HepG2 (cell line): ENCODE results near the gene PCDHGA1. TPM values are rescaled to one million over a fixed set of nuclear protein-coding genes. Genes with fewer than 3 reads are reported as not detected.

Experiments used
- BCL3 ChIP-seq: sonication (generic); formaldehyde crosslinking; IDR thresholded peaks from 2 replicates; pipeline ENCODE4 v1.5.1; 2020; ENCODE audit warnings: mild to moderate bottlenecking, missing genetic modification reagents, moderate library complexity
- BCL6 ChIP-seq: IDR thresholded peaks from 2 replicates; pipeline ENCODE4 v1.6.1; 2016; ENCODE audit warnings: missing genetic modification reagents, missing compliant biosample characterization
- HNRNPL ChIP-seq: fragments of 200-400 bp; formaldehyde crosslinking; IDR thresholded peaks from 2 replicates; pipeline ENCODE4 v1.6.1; 2017; ENCODE audit warnings: mild to moderate bottlenecking, low read depth, low read length
- HNRNPLL ChIP-seq: fragments of 200-400 bp; formaldehyde crosslinking; IDR thresholded peaks from 2 replicates; pipeline ENCODE4 v1.6.1; 2017; ENCODE audit warnings: mild to moderate bottlenecking, low read depth, low read length; ENCODE audit not compliant: poor library complexity, severe bottlenecking
- IKZF4 ChIP-seq: sonication (generic); formaldehyde crosslinking; IDR thresholded peaks from 2 replicates; pipeline ENCODE4 v1.5.1; 2020; ENCODE audit warnings: borderline replicate concordance, mild to moderate bottlenecking, low read depth, missing genetic modification reagents; ENCODE audit errors: not compliant biosample characterization
- MAFG ChIP-seq: sonication (generic); formaldehyde crosslinking; IDR thresholded peaks from 2 replicates; pipeline ENCODE4 v1.5.1; 2020; ENCODE audit warnings: mild to moderate bottlenecking, missing genetic modification reagents
- MED13 ChIP-seq: sonication (generic); formaldehyde crosslinking; IDR thresholded peaks from 2 replicates; pipeline ENCODE4 v1.5.0; 2020; ENCODE audit warnings: missing genetic modification reagents
- NFATC3 ChIP-seq: sonication (generic); formaldehyde crosslinking; IDR thresholded peaks from 2 replicates; pipeline ENCODE4 v1.5.1; 2020; ENCODE audit warnings: mild to moderate bottlenecking, missing genetic modification reagents
- RARA ChIP-seq: IDR thresholded peaks from 2 replicates; pipeline ENCODE4 v1.6.1; 2016; ENCODE audit warnings: missing genetic modification reagents, missing compliant biosample characterization
- RCOR2 ChIP-seq: IDR thresholded peaks from 2 replicates; pipeline ENCODE4 v1.6.1; 2016; ENCODE audit warnings: missing biosample characterization, missing genetic modification reagents
- XBP1 ChIP-seq: sonication (generic); formaldehyde crosslinking; IDR thresholded peaks from 2 replicates; pipeline ENCODE4 v1.5.0; 2020; ENCODE audit warnings: missing genetic modification reagents
- ZFP36L1 ChIP-seq: sonication (generic); formaldehyde crosslinking; IDR thresholded peaks from 2 replicates; pipeline ENCODE4 v1.8.0; 2022; ENCODE audit warnings: mild to moderate bottlenecking, missing genetic modification reagents, moderate library complexity
- ZHX2 ChIP-seq, 2 experiments: sonication (generic) in 1 of 2; formaldehyde crosslinking in 1 of 2; IDR thresholded peaks; 2 replicates each; pipeline versions ENCODE4 v1.6.1 to v1.9.0; 2014 to 2022; ENCODE audit warnings: antibody characterized with exemption in 1 of 2, borderline replicate concordance in 1 of 2, inconsistent platforms in 1 of 2, low read depth in 1 of 2, missing genetic modification reagents in 1 of 2
- ZNF138 ChIP-seq: sonication (generic); formaldehyde crosslinking; IDR thresholded peaks from 2 replicates; pipeline ENCODE4 v1.5.0; 2020; ENCODE audit warnings: mild to moderate bottlenecking, low read depth, missing genetic modification reagents
- ZNF207 ChIP-seq: fragments of 450-650 bp; IDR thresholded peaks from 2 replicates; pipeline ENCODE4 v1.6.1; 2016; ENCODE audit warnings: antibody characterized with exemption, borderline replicate concordance
- ZNF563 ChIP-seq: sonication (generic); formaldehyde crosslinking; IDR thresholded peaks from 2 replicates; pipeline ENCODE4 v1.8.0; 2022; ENCODE audit warnings: mild to moderate bottlenecking, moderate library complexity, missing genetic modification reagents
- ZNF780A ChIP-seq: sonication (generic); formaldehyde crosslinking; IDR thresholded peaks from 2 replicates; pipeline ENCODE4 v1.8.0; 2022; ENCODE audit warnings: mild to moderate bottlenecking, missing genetic modification reagents, moderate library complexity
- polyA plus RNA-seq, 8 experiments: library from polyadenylated mRNA; depleted of rRNA in 3 of 8; stranded (reverse) in 7 of 8; unstranded in 1 of 8; fragments of >200 nt; fragmentation: Illumina TruSeq in 4 of 8; extraction: Trizol in 4 of 8; gene quantifications; 2 replicates each; pipeline versions ENCODE4 v1.2.1 to v1.2.3, GENCODE V29; 2011 to 2016; ENCODE audit warnings: low read depth in 4 of 8, missing spikeins in 1 of 8, mixed read lengths in 1 of 8; ENCODE audit not compliant: insufficient read depth in 1 of 8
- total RNA-seq, 5 experiments: library from RNA; depleted of rRNA; stranded (reverse); fragments of >200 nt; fragmentation: Illumina TruSeq; extraction: Trizol; gene quantifications; 2 replicates each; pipeline ENCODE4 v1.2.3, GENCODE V29; 2016; ENCODE audit warnings: low read depth in 1 of 5
- TF ChIP-seq, protein P1 (sequence below): sonication (generic); formaldehyde crosslinking; IDR thresholded peaks from 2 replicates; pipeline ENCODE4 v1.5.1; 2020; ENCODE audit warnings: missing genetic modification reagents, mild to moderate bottlenecking, borderline replicate concordance
- TF ChIP-seq, protein P2 (sequence below): sonication (generic); formaldehyde crosslinking; IDR thresholded peaks from 2 replicates; pipeline ENCODE4 v1.4.0; 2020; ENCODE audit warnings: missing genetic modification reagents

The PCDHGA1 gene
- total and polyA plus RNA-seq, 2 of the 13 experiments (the other 11 are each of a cell fraction or from before 2014, with no cell fraction given), result 0.31 to 0.40 TPM

DNA sequence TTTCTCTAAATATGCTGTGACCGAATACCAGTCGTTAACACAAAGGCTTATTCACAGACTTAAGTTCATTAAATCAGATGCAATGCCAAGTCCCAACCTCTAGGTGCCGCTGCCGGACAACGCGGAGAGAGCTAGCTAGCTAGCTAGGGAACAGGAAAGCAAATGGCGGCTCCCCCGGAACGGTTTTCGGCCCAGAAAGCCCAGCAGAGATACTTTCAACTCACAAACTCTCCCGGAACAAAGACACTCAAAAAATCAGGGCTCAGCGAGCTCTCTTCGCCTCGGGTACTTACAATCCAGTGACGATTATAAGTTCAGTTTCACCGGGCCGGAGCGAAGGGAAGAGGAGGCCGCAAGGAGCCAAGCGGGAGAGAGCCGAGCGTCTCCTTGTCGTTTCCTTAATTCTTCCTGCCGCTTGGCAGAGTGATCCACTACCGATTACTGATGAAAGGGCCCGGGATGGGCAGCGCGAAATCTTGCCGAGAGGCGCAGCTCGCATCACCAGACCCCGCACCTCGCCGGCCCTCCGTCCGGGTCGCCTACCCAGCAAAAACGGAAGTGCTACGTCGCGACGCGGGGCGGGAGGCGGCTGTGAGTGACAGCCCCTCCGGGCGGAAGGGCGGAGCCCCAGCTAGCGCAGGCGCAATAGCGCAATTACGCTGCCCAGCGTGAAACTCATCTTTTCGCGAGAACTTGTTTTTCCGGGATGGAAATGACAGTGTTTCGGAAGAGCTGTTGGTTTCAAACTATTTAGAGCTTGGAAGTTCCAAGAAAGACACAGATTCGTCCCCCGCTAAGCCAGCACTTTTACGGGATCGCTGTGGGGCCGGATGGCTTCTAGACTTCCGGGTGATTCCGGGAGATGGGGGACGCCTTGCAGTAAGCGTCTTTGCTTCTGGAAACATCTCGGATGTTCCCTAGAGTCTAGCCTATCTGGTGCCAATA is 9.8 kb upstream of the PCDHGA1 start, which contains the start of gene TAF7 (continued):
- TF ChIP-seq MAFG (CRISPR knock-in tag) (no peak), ZNF780A (CRISPR knock-in tag) (peak; percentile 86; the same call in 1 of the 2 replicates), HNRNPLL (peak; percentile 51), NFATC3 (CRISPR knock-in tag) (no peak), ZHX2 (IDR thresholded peaks at IDR 0.05; ENCODE audit: low read depth) (no peak; the same call in 1 of the 2 replicates), ZHX2 (CRISPR knock-in tag; IDR thresholded peaks at IDR 0.05; ENCODE audit: borderline replicate concordance) (peak; percentile 51; the same call in 1 of the 2 replicates), ZNF563 (CRISPR knock-in tag) (peak; percentile 65), HNRNPL (no peak), ZNF138 (CRISPR knock-in tag) (no peak; the same call in 1 of the 2 replicates), RARA (CRISPR knock-in tag) (peak; percentile 23), ZFP36L1 (CRISPR knock-in tag) (peak; percentile 76), BCL6 (CRISPR knock-in tag) (0 out of 2 replicates have a peak, but pooled peaks have one; percentile 27), XBP1 (CRISPR knock-in tag) (peak; percentile 52; the same call in 1 of the 2 replicates), BCL3 (peak; percentile 87), ZNF207 (no peak), IKZF4 (CRISPR knock-in tag) (peak; percentile 61), MED13 (CRISPR knock-in tag) (no peak), RCOR2 (CRISPR knock-in tag) (peak; percentile 67; the same call in 1 of the 2 replicates)
- TF ChIP-seq, protein P1, sequence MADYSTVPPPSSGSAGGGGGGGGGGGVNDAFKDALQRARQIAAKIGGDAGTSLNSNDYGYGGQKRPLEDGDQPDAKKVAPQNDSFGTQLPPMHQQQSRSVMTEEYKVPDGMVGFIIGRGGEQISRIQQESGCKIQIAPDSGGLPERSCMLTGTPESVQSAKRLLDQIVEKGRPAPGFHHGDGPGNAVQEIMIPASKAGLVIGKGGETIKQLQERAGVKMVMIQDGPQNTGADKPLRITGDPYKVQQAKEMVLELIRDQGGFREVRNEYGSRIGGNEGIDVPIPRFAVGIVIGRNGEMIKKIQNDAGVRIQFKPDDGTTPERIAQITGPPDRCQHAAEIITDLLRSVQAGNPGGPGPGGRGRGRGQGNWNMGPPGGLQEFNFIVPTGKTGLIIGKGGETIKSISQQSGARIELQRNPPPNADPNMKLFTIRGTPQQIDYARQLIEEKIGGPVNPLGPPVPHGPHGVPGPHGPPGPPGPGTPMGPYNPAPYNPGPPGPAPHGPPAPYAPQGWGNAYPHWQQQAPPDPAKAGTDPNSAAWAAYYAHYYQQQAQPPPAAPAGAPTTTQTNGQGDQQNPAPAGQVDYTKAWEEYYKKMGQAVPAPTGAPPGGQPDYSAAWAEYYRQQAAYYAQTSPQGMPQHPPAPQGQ (CRISPR knock-in tag), result no peak
- TF ChIP-seq, protein P2, sequence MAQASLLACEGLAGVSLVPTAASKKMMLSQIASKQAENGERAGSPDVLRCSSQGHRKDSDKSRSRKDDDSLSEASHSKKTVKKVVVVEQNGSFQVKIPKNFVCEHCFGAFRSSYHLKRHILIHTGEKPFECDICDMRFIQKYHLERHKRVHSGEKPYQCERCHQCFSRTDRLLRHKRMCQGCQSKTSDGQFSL (CRISPR knock-in tag), result no peak
